Mesenchymal stem cell (in vitro differentiated cells and primary cell): ENCODE results near the gene TMPRSS13.

Experiments used
- DNase-seq: peaks from one replicate; pipeline ENCODE4 v3.0.0-alpha.2; 2013
- H2AFZ ChIP-seq: one replicate; pipeline ENCODE4 v1.6.1; 2013; ENCODE audit warnings: low read depth, mild to moderate bottlenecking, control low read depth, inconsistent platforms, low read length, moderate library complexity
- H2AK5ac ChIP-seq: 2 replicates; pipeline ENCODE4 v1.6.1; 2013; ENCODE audit warnings: low read length, moderate library complexity, mild to moderate bottlenecking, inconsistent platforms; ENCODE audit not compliant: severe bottlenecking
- H2BK120ac ChIP-seq: one replicate; pipeline ENCODE4 v1.6.1; 2013; ENCODE audit warnings: low read depth, mild to moderate bottlenecking, inconsistent platforms, low read length, moderate library complexity
- H2BK12ac ChIP-seq, 2 experiments: one replicate each; pipeline ENCODE4 v1.6.1; 2013; ENCODE audit warnings: inconsistent platforms in 2 of 2, low read length in 2 of 2, mild to moderate bottlenecking in 2 of 2, moderate library complexity in 2 of 2, control low read depth in 1 of 2
- H2BK15ac ChIP-seq: one replicate; pipeline ENCODE4 v1.6.1; 2013; ENCODE audit warnings: mild to moderate bottlenecking, low read depth, inconsistent platforms; ENCODE audit not compliant: poor library complexity, severe bottlenecking
- H2BK5ac ChIP-seq: 2 replicates; pipeline ENCODE4 v1.6.1; 2013; ENCODE audit warnings: low read depth, mild to moderate bottlenecking, low read length, control low read depth, inconsistent platforms; ENCODE audit not compliant: poor library complexity, severe bottlenecking
- H3K14ac ChIP-seq, 2 experiments: one replicate each; pipeline ENCODE4 v1.6.1; 2013; ENCODE audit warnings: inconsistent platforms in 2 of 2, low read length in 2 of 2, control low read depth in 1 of 2, mild to moderate bottlenecking in 1 of 2, moderate library complexity in 1 of 2
- H3K18ac ChIP-seq, 2 experiments: one replicate each; pipeline ENCODE4 v1.6.1; 2013; ENCODE audit warnings: inconsistent platforms in 2 of 2, low read length in 2 of 2, control low read depth in 1 of 2, low read depth in 1 of 2, mild to moderate bottlenecking in 1 of 2
- H3K23ac ChIP-seq, 2 experiments: one replicate each; pipeline ENCODE4 v1.6.1; 2013; ENCODE audit warnings: inconsistent platforms in 2 of 2, low read length in 2 of 2, mild to moderate bottlenecking in 2 of 2, moderate library complexity in 2 of 2, control low read depth in 1 of 2
- H3K27ac ChIP-seq: 2 replicates; pipeline ENCODE4 v1.5.1; 2013; ENCODE audit warnings: mild to moderate bottlenecking, moderate library complexity, low read length, control low read depth, inconsistent platforms; ENCODE audit not compliant: poor library complexity, severe bottlenecking
- H3K27me3 ChIP-seq, 2 experiments: 2 replicates each; pipeline versions ENCODE4 v1.6.1 to v1.7.0; 2013; ENCODE audit warnings: low read length in 2 of 2, mild to moderate bottlenecking in 2 of 2, moderate library complexity in 2 of 2, control low read depth in 1 of 2, inconsistent platforms in 1 of 2; ENCODE audit not compliant: control insufficient read depth in 1 of 2, insufficient read depth in 1 of 2
- H3K36me3 ChIP-seq, 2 experiments: 2 replicates each; pipeline versions ENCODE4 v1.6.1 to v1.7.0; 2013; ENCODE audit warnings: low read length in 2 of 2, control low read depth in 1 of 2, inconsistent platforms in 1 of 2, low read depth in 1 of 2, mild to moderate bottlenecking in 1 of 2; ENCODE audit not compliant: insufficient read depth in 2 of 2, control insufficient read depth in 1 of 2
- H3K4ac ChIP-seq, 2 experiments: one replicate each; pipeline ENCODE4 v1.6.1; 2013; ENCODE audit warnings: inconsistent platforms in 2 of 2, low read length in 2 of 2, mild to moderate bottlenecking in 2 of 2, moderate library complexity in 2 of 2, control low read depth in 1 of 2, low read depth in 1 of 2
- H3K4me1 ChIP-seq: 2 replicates; pipeline ENCODE4 v1.6.1; 2013; ENCODE audit warnings: low read depth, low read length, control low read depth; ENCODE audit not compliant: control insufficient read depth, insufficient read depth
- H3K4me2 ChIP-seq: 2 replicates; pipeline ENCODE4 v1.6.1; 2013; ENCODE audit warnings: low read length, mild to moderate bottlenecking, inconsistent platforms; ENCODE audit not compliant: poor library complexity, severe bottlenecking
- H3K4me3 ChIP-seq, 2 experiments: 2 replicates each; pipeline versions ENCODE4 v1.5.1 to v1.7.0; 2013; ENCODE audit warnings: low read length in 2 of 2, mild to moderate bottlenecking in 2 of 2, control low read depth in 1 of 2, low read depth in 1 of 2; ENCODE audit not compliant: insufficient read depth in 1 of 2
- H3K79me1 ChIP-seq: replicated peaks from 2 replicates; pipeline ENCODE4 v1.6.1; 2013; ENCODE audit warnings: mild to moderate bottlenecking, control low read depth, low read length, inconsistent platforms; ENCODE audit not compliant: poor library complexity, severe bottlenecking
- H3K9ac ChIP-seq: 2 replicates; pipeline ENCODE4 v1.7.0; 2013; ENCODE audit warnings: mild to moderate bottlenecking, low read length, moderate library complexity
- H3K9me3 ChIP-seq: 2 replicates; pipeline ENCODE4 v1.7.0; 2013; ENCODE audit warnings: mild to moderate bottlenecking, low read length; ENCODE audit not compliant: control insufficient read depth
- H4K8ac ChIP-seq: one replicate; pipeline ENCODE4 v1.6.1; 2013; ENCODE audit warnings: inconsistent platforms, mild to moderate bottlenecking, low read length, moderate library complexity
- H4K91ac ChIP-seq: one replicate; pipeline ENCODE4 v1.6.1; 2013; ENCODE audit warnings: mild to moderate bottlenecking, low read length, inconsistent platforms
- WGBS: methylation state at CpG from one replicate; pipeline ENCODE4 v1.1.7; 2013; ENCODE audit warnings: mixed read lengths; 5-methylcytosine and 5-hydroxymethylcytosine counted together

Gene TMPRSS13

GRCh38 chr11:117917591-117918151 is 11.5 kb downstream of the TMPRSS13 start:
- H3K4ac ChIP-seq: no peak overlapping the region
- no peak overlapping the region for H2AFZ ChIP-seq
- H2BK120ac ChIP-seq: no peak overlapping the region
- no peak overlapping the region for H3K23ac ChIP-seq
- H3K27ac ChIP-seq: no peak overlapping the region
- no peaks in the 10 kb centered on the region for H3K79me1 ChIP-seq
- H4K8ac ChIP-seq: no peak overlapping the region
- peaks cover 2% of the 10 kb centered on the region for H3K4me1 ChIP-seq
- H3K14ac ChIP-seq: no peak overlapping the region
- no peak overlapping the region for H3K4me3 ChIP-seq
- H2BK5ac ChIP-seq: no peak overlapping the region
- no peak overlapping the region for H2BK15ac ChIP-seq
- H4K91ac ChIP-seq: no peak overlapping the region
- no peaks in the 10 kb centered on the region for H3K9me3 ChIP-seq
- no peak overlapping the region for H2AK5ac ChIP-seq
- H2BK12ac ChIP-seq: no peak overlapping the region
- no peak overlapping the region for H3K9ac ChIP-seq
- H3K36me3 ChIP-seq: no peaks in the 10 kb centered on the region
- peaks cover 33 to 86% of the 10 kb centered on the region in 2 experiments for H3K27me3 ChIP-seq
- H3K4me2 ChIP-seq: no peak overlapping the region
- no peak for DNase-seq
- no peak overlapping the region for H3K18ac ChIP-seq
- 87% methylated on average over 5 of the region's 5 CpGs for WGBS

GRCh38 chr11:117916956-117917355 is 12.2 kb downstream of the TMPRSS13 start:
- no peak overlapping the region for H3K4me2 ChIP-seq
- H3K36me3 ChIP-seq: no peaks in the 10 kb centered on the region
- no peak overlapping the region for H2BK15ac ChIP-seq
- H3K23ac ChIP-seq: no peak overlapping the region
- H3K14ac ChIP-seq: no peak overlapping the region
- H2BK120ac ChIP-seq: no peak overlapping the region
- 88% methylated on average over 11 of the region's 11 CpGs for WGBS
- no peak overlapping the region for H3K4ac ChIP-seq
- H4K91ac ChIP-seq: no peak overlapping the region
- H3K9me3 ChIP-seq: no peaks in the 10 kb centered on the region
- H3K79me1 ChIP-seq: no peaks in the 10 kb centered on the region
- H3K4me1 ChIP-seq: peaks cover 2% of the 10 kb centered on the region
- no peak overlapping the region for H4K8ac ChIP-seq
- no peak overlapping the region for H2BK5ac ChIP-seq
- H3K4me3 ChIP-seq: no peak overlapping the region
- H3K27ac ChIP-seq: no peak overlapping the region
- H3K18ac ChIP-seq: no peak overlapping the region
- no peak for DNase-seq
- no peak overlapping the region for H2AK5ac ChIP-seq
- no peak overlapping the region for H2BK12ac ChIP-seq
- H2AFZ ChIP-seq: no peak overlapping the region
- H3K9ac ChIP-seq: no peak overlapping the region
- peaks cover 34 to 92% of the 10 kb centered on the region in 2 experiments for H3K27me3 ChIP-seq

- Histone ChIP-seq H3K4me1 (peaks cover 2% of the 10 kb centered on the region), H3K9ac (no peak overlapping the region), H2BK5ac (no peak overlapping the region), H3K4me2 (no peak overlapping the region), H3K27ac (no peak overlapping the region), H3K4ac (no peak overlapping the region), H3K36me3 (no peaks in the 10 kb centered on the region), H3K4me3 (no peak overlapping the region), H2BK15ac (no peak overlapping the region), H3K79me1 (no peaks in the 10 kb centered on the region), H2AK5ac (no peak overlapping the region), H3K18ac (no peak overlapping the region), H3K27me3 (peaks cover 45 to 93% of the 10 kb centered on the region in 2 experiments), H3K14ac (no peak overlapping the region), H3K9me3 (no peaks in the 10 kb centered on the region), H2BK12ac (no peak overlapping the region), H2BK120ac (no peak overlapping the region), H2AFZ (no peak overlapping the region), H3K23ac (no peak overlapping the region), H4K91ac (peak overlapping the region; percentile 8), H4K8ac (no peak overlapping the region)
- 85% methylated on average over 8 of the region's 9 CpGs for WGBS
- no peak for DNase-seq
These were observed 13.4 kb downstream of the TMPRSS13 start for GRCh38 chr11:117915672-117916235.

GRCh38 chr11:117914991-117915618 is 14.1 kb downstream of the TMPRSS13 start:
- WGBS: 50% methylated on average over 10 of the region's 10 CpGs
- peaks cover 46 to 95% of the 10 kb centered on the region in 2 experiments for H3K27me3 ChIP-seq
- H3K18ac ChIP-seq: no peak overlapping the region

More at GRCh38 chr11:117914991-117915618, 14.1 kb downstream of the TMPRSS13 start:
- no peak overlapping the region for H2BK15ac ChIP-seq
- no peak overlapping the region for H2BK12ac ChIP-seq
- H3K4me3 ChIP-seq: no peak overlapping the region
- no peak overlapping the region for H3K4me2 ChIP-seq
- no peak overlapping the region for H2AFZ ChIP-seq
- H2AK5ac ChIP-seq: no peak overlapping the region
- no peak for DNase-seq
- no peak overlapping the region for H3K4ac ChIP-seq
- H3K9me3 ChIP-seq: no peaks in the 10 kb centered on the region
- no peaks in the 10 kb centered on the region for H3K36me3 ChIP-seq
- H3K23ac ChIP-seq: no peak overlapping the region
- H2BK120ac ChIP-seq: peak overlapping the region; percentile 35
- H4K8ac ChIP-seq: no peak overlapping the region
- H3K4me1 ChIP-seq: peaks cover 2% of the 10 kb centered on the region
- no peak overlapping the region for H4K91ac ChIP-seq
- H3K9ac ChIP-seq: no peak overlapping the region
- H3K27ac ChIP-seq: no peak overlapping the region
- H3K14ac ChIP-seq: no peak overlapping the region
- no peaks in the 10 kb centered on the region for H3K79me1 ChIP-seq
- H2BK5ac ChIP-seq: no peak overlapping the region
